ENCODE measurements around the gene RXRA. TPM values are rescaled to one million over a fixed set of nuclear protein-coding genes. Genes with fewer than 3 reads are reported as not detected.

The RXRA gene
- total and polyA plus RNA-seq, 2 donors (not counting 1 experiment from before 2014, with no cell fraction given) = 2.6 to 6.8 TPM

DNA sequence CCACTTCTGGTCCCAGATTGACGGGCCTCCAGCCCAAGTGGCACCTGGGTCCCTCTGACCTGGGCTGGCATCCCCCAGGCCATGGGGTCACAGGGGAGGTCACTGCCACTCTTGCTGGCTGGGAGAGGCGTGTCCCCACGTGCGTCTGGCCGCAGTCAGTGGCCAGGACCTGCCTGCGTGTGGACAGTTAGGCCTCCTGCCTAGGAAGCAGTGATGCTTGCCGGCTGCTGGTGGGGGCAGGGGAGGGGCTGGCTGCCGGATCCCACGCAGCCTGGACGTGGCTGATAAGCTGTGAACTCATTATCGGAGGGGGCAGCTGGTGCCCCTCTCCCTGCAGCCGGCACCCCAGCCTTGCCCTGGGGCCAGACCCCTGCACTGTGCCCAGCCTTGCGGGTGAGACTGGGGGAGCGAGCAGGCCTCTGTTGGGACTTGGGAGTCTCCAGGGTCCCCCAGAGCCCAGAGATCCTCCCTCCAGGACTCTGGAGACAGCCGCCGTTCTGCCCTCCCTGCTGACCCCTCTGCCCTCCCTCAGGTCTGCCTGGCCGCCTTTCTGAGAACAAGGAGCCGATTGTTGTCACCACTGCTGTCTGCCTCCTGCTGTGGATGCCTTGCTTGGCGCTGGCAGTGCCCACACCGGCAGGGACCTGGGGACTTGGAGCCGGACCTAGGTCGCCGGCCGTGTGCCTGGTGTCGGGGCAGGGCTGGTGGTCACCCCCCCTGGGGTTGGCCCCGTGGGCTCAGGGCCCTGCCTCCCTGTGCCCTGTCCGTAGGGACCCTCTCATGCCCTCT, 12.3 kb downstream of the RXRA start:
- 69% methylated on average over 27 of the region's 27 CpGs for WGBS (ENCODE audit: insufficient coverage)
- Mint-ChIP-seq H3K4me1 (peaks cover 21% of the 10 kb centered on the region), H3K9me3 (ENCODE audit: insufficient read depth) (no peaks in the 10 kb centered on the region), H3K27ac (no peak overlapping the region), H3K4me3 (no peak overlapping the region), H3K27me3 (no peaks in the 10 kb centered on the region)
- Histone ChIP-seq H3K36me3 (replicated peaks in 1 of 2; ENCODE audit: control extremely low read depth in 1 of 2, control insufficient read depth in 1 of 2, extremely low read depth in 1 of 2, insufficient read depth in 2 of 2, low read length in 1 of 2) (no peaks in the 10 kb centered on the region), H3K9ac (ENCODE audit: low read length) (no peak overlapping the region), H2AFZ (ENCODE audit: insufficient read depth, low read depth, low read length, poor library complexity, severe bottlenecking) (no peak overlapping the region), H3K79me2 (ENCODE audit: control insufficient read depth, insufficient read depth, low read length) (peaks cover 7% of the 10 kb centered on the region), H3K4me2 (replicated peaks; ENCODE audit: low read depth, low read length, poor library complexity, severe bottlenecking) (no peak overlapping the region), H3K4me3 (ENCODE audit: control extremely low read depth in 1 of 5, extremely low read depth in 1 of 5, insufficient read depth in 1 of 5, low read depth in 2 of 5, low read length in 4 of 5) (no peak overlapping the region), H3K4me1 (ENCODE audit: control insufficient read depth in 2 of 2, insufficient read depth in 2 of 2, low read length in 2 of 2) (peaks cover 8 to 18% of the 10 kb centered on the region in 2 donors), H4K20me1 (ENCODE audit: control insufficient read depth, insufficient read depth, low read length, poor library complexity, severe bottlenecking) (no peaks in the 10 kb centered on the region), H3K27ac (ENCODE audit: low read length in 2 of 2) (no peak overlapping the region), H3K27me3 (replicated peaks in 1 of 4; ENCODE audit: control extremely low read depth in 1 of 4, control insufficient read depth in 3 of 4, insufficient read depth in 4 of 4, low read length in 3 of 4) (no peaks in the 10 kb centered on the region), H3K9me3 (ENCODE audit: control extremely low read depth in 1 of 3, control insufficient read depth in 2 of 3, insufficient read depth in 1 of 3, low read length in 2 of 3) (no peaks in the 10 kb centered on the region)
- ATAC-seq (ENCODE audit: low read depth) (no peak), DNase-seq (no peak)
- intact Hi-C loops (cut with micrococcal nuclease) = no loop called here
- TF ChIP-seq, protein P1, sequence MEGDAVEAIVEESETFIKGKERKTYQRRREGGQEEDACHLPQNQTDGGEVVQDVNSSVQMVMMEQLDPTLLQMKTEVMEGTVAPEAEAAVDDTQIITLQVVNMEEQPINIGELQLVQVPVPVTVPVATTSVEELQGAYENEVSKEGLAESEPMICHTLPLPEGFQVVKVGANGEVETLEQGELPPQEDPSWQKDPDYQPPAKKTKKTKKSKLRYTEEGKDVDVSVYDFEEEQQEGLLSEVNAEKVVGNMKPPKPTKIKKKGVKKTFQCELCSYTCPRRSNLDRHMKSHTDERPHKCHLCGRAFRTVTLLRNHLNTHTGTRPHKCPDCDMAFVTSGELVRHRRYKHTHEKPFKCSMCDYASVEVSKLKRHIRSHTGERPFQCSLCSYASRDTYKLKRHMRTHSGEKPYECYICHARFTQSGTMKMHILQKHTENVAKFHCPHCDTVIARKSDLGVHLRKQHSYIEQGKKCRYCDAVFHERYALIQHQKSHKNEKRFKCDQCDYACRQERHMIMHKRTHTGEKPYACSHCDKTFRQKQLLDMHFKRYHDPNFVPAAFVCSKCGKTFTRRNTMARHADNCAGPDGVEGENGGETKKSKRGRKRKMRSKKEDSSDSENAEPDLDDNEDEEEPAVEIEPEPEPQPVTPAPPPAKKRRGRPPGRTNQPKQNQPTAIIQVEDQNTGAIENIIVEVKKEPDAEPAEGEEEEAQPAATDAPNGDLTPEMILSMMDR (IDR thresholded peaks at IDR 0.05) = no peak
- TF ChIP-seq EZH2 (IDR thresholded peaks at IDR 0.05; ENCODE audit: borderline replicate concordance, insufficient read depth, low read depth, low read length, poor library complexity, severe bottlenecking) = no peak
- POLR2A ChIA-PET = no interaction called here
- CTCF ChIA-PET = no interaction called here

DNA sequence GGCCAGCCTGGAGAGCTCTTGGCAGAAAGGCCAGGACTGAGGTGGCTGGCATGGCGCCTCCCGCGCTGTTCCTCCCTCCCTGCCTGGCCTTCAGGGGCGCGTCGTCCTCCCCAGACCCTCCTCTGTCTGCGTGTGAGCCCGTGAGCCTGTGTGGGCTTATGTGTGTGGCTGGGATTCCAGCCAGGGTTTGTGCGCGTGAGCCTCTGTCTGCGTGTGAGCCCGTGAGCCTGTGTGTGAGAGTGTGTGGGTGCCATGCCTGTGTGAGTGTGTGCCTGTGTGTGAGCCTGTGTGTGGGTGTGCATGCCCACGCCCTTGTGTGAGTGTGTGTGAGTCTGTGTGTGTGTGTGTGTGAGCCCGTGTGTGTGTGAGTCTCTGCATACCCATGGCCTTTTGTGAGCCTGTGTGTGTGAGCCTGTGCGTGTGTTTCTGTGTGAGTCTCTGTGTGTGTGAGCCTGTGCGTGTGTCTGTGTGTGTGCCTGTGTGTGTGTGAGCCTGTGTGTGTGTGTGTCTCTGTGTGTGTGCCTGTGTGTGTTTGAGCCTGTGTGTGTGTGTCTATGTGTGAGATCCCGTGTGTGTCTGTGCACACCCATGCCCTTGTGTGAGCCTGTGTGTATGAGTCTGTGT, 13.0 kb downstream of the RXRA start:
- ATAC-seq (ENCODE audit: low read depth) (no peak), DNase-seq (no peak)
- Histone ChIP-seq H3K4me2 (replicated peaks; ENCODE audit: low read depth, low read length, poor library complexity, severe bottlenecking) (no peak overlapping the region), H2AFZ (ENCODE audit: insufficient read depth, low read depth, low read length, poor library complexity, severe bottlenecking) (no peak overlapping the region), H3K79me2 (ENCODE audit: control insufficient read depth, insufficient read depth, low read length) (peaks cover 11% of the 10 kb centered on the region), H3K4me3 (ENCODE audit: control extremely low read depth in 1 of 5, extremely low read depth in 1 of 5, insufficient read depth in 1 of 5, low read depth in 2 of 5, low read length in 4 of 5) (no peak overlapping the region), H3K36me3 (replicated peaks in 1 of 2; ENCODE audit: control extremely low read depth in 1 of 2, control insufficient read depth in 1 of 2, extremely low read depth in 1 of 2, insufficient read depth in 2 of 2, low read length in 1 of 2) (no peaks in the 10 kb centered on the region), H3K4me1 (ENCODE audit: control insufficient read depth in 2 of 2, insufficient read depth in 2 of 2, low read length in 2 of 2) (peaks cover 8 to 25% of the 10 kb centered on the region in 2 donors), H3K9ac (ENCODE audit: low read length) (no peak overlapping the region), H3K27me3 (replicated peaks in 1 of 4; ENCODE audit: control extremely low read depth in 1 of 4, control insufficient read depth in 3 of 4, insufficient read depth in 4 of 4, low read length in 3 of 4) (no peaks in the 10 kb centered on the region), H3K9me3 (ENCODE audit: control extremely low read depth in 1 of 3, control insufficient read depth in 2 of 3, insufficient read depth in 1 of 3, low read length in 2 of 3) (no peaks in the 10 kb centered on the region), H3K27ac (ENCODE audit: low read length in 2 of 2) (no peak overlapping the region), H4K20me1 (ENCODE audit: control insufficient read depth, insufficient read depth, low read length, poor library complexity, severe bottlenecking) (no peaks in the 10 kb centered on the region)
- POLR2A ChIA-PET = no interaction called here
- H3K4me1 Mint-ChIP-seq = peaks cover 25% of the 10 kb centered on the region
- H3K27ac Mint-ChIP-seq = no peak overlapping the region
- no peak overlapping the region for H3K4me3 Mint-ChIP-seq
- CTCF ChIA-PET = no interaction called here
- intact Hi-C loops (cut with micrococcal nuclease) = no loop called here
- no peaks in the 10 kb centered on the region for H3K9me3 Mint-ChIP-seq (ENCODE audit: insufficient read depth)
- 80% methylated on average over 12 of the region's 17 CpGs for WGBS (ENCODE audit: insufficient coverage)
- no peak for TF ChIP-seq EZH2 (IDR thresholded peaks at IDR 0.05; ENCODE audit: borderline replicate concordance, insufficient read depth, low read depth, low read length, poor library complexity, severe bottlenecking)
- TF ChIP-seq, protein P1 (IDR thresholded peaks at IDR 0.05) = no peak
- H3K27me3 Mint-ChIP-seq = no peaks in the 10 kb centered on the region
